Activated CD8-positive, alpha-beta T cell treated with anti-CD3 and anti-CD28 coated beads, Interleukin-2, amount 10 ng/mL, durations not matched to agents 7 days and 5 days (primary cell): ENCODE data around the gene UGT2B11. TPM values are rescaled to one million over a fixed set of nuclear protein-coding genes. Genes with fewer than 3 reads are reported as not detected.
"Not testable (repeated sequence)": the region's sequence is repeated elsewhere in the genome, so short reads cannot be mapped to it uniquely, and the experiment has no call there.

Experiments used
- ATAC-seq: fragments of 150-1000 bp; cut with Tn5 transposase; one replicate; pipeline ENCODE4 v1.10.0; 2021; ENCODE audit warnings: moderate library complexity
- CTCF ChIA-PET: fragments of 350-600 bp; sonication (Branson Sonifier 250); formaldehyde crosslinking; loops from one replicate; lab custom pipeline; 2021; ENCODE audit warnings: antibody characterized with exemption; lab: Charles Lee
- POLR2A ChIA-PET: fragments of 350-600 bp; sonication (Branson Sonifier 250); formaldehyde crosslinking; loops from one replicate; lab custom pipeline; 2021; ENCODE audit warnings: antibody characterized with exemption; lab: Charles Lee
- DNase-seq: peaks from one replicate; pipeline ENCODE4 v3.0.0-alpha.2; 2020
- H3K27ac Mint-ChIP-seq: one replicate; pipeline ENCODE4 v1.8.0; 2021; ENCODE audit warnings: mild to moderate bottlenecking, mixed read lengths
- H3K27me3 Mint-ChIP-seq: one replicate; pipeline ENCODE4 v1.8.0; 2021; ENCODE audit warnings: low read depth, mixed read lengths
- H3K36me3 Mint-ChIP-seq: one replicate; pipeline ENCODE4 v1.8.0; 2021; ENCODE audit warnings: low read depth, mixed read lengths
- H3K4me1 Mint-ChIP-seq: one replicate; pipeline ENCODE4 v1.8.0; 2021; ENCODE audit warnings: low read depth, mixed read lengths
- H3K4me3 Mint-ChIP-seq: one replicate; pipeline ENCODE4 v1.8.0; 2021; ENCODE audit warnings: mild to moderate bottlenecking, mixed read lengths
- H3K9me3 Mint-ChIP-seq: one replicate; pipeline ENCODE4 v1.8.0; 2022; ENCODE audit warnings: mixed read lengths; ENCODE audit not compliant: insufficient read depth
- total RNA-seq, 2 experiments: library from RNA; stranded (reverse); gene quantifications; one replicate each; pipeline ENCODE4 v1.2.3, GENCODE V29; 2021

UGT2B11 gene
- total RNA-seq, result not detected

GRCh38 chr4:69214716-69215115, at the start of gene UGT2B11:
Gene UGT2B11, minus strand, starts transcription at chr4:69214748. Its CDS starts 26 bp downstream, at chr4:69214722.
- ChIA-PET POLR2A (no interaction called here), CTCF (no interaction called here)
- DNase-seq (no peak), ATAC-seq (no peak)
- H3K4me1 Mint-ChIP-seq, result no peaks in the 10 kb centered on the region
- H3K27me3 Mint-ChIP-seq, result no peaks in the 10 kb centered on the region
- H3K36me3 Mint-ChIP-seq, result no peaks in the 10 kb centered on the region
- H3K9me3 Mint-ChIP-seq, result no peaks in the 10 kb centered on the region
- no peak within 1 kb of the TSS for H3K4me3 Mint-ChIP-seq
- no peak within 1 kb of the TSS for H3K27ac Mint-ChIP-seq

DNA sequence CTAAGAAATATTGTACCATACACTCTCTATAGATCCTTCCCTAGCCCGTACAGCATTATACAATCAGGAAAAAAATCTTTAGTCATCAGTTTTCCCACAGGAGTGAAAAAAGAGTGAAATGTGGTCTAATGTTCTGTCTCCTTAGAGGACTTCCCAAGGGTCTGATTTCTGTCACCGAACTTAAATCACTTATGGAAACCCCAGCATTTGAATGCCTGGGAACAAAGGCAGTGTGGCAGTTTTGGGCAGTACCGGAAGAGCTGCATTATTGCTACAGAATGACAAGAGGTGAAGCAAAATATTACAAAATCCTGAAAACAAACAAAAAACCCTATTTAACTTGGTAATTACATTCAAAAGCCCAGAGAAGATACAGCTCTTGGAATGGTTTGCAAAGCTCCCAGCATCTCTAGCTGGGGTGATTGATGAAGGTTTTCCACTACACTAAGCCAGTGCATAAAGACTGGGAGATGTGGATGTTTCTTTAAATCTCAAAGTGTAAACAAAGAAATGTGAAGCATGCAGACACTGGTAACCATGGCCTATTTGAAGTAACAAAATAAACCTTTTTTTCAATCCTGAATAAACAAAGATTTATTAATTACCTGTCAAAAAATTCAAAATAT, 38.7 kb upstream of the UGT2B11 start:
- H3K4me3 Mint-ChIP-seq, H3K27ac Mint-ChIP-seq, H3K4me1 Mint-ChIP-seq, H3K36me3 Mint-ChIP-seq, POLR2A ChIA-PET, H3K9me3 Mint-ChIP-seq, DNase-seq, ATAC-seq, H3K27me3 Mint-ChIP-seq, CTCF ChIA-PET: not testable (repeated sequence)

DNA sequence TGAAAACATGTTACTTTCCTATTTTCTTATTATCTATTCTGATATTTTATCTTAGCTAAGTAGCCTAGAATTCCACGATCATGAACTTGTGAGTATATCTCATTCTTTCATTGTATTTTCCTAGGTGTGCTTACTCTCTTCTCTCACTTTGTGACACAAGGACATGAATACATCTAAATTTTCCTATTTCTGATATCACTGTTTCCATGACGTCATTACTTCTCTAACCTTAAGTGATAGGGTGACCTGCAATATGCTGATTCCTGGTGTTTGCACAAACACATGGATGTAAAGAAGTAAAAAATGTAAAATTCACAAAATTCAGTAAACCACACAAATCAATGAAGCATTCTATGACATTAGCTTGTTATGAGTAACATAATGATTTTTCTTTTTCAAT, 36.3 kb upstream of the UGT2B11 start:
- H3K4me1 Mint-ChIP-seq, POLR2A ChIA-PET, CTCF ChIA-PET, H3K27me3 Mint-ChIP-seq, H3K27ac Mint-ChIP-seq, H3K36me3 Mint-ChIP-seq, DNase-seq, ATAC-seq, H3K4me3 Mint-ChIP-seq: not testable (repeated sequence)
- H3K9me3 Mint-ChIP-seq, result peaks cover 11% of the 10 kb centered on the region

- POLR2A ChIA-PET, H3K36me3 Mint-ChIP-seq: not testable (repeated sequence)
These were observed 28.2 kb upstream of the UGT2B11 start for GRCh38 chr4:69242562-69243240.

GRCh38 chr4:69241746-69242145, 27.2 kb upstream of the UGT2B11 start:
- DNase-seq, H3K4me3 Mint-ChIP-seq, H3K27me3 Mint-ChIP-seq, H3K9me3 Mint-ChIP-seq, CTCF ChIA-PET, POLR2A ChIA-PET, ATAC-seq, H3K36me3 Mint-ChIP-seq, H3K27ac Mint-ChIP-seq, H3K4me1 Mint-ChIP-seq: not testable (repeated sequence)

More at GRCh38 chr4:69242562-69243240, 28.2 kb upstream of the UGT2B11 start:
- H3K9me3 Mint-ChIP-seq, CTCF ChIA-PET, H3K4me1 Mint-ChIP-seq, DNase-seq, H3K27me3 Mint-ChIP-seq, H3K4me3 Mint-ChIP-seq, ATAC-seq, H3K27ac Mint-ChIP-seq: not testable (repeated sequence)

GRCh38 chr4:69240787-69241186, 26.2 kb upstream of the UGT2B11 start:
- ATAC-seq, H3K36me3 Mint-ChIP-seq, CTCF ChIA-PET, H3K27ac Mint-ChIP-seq, H3K27me3 Mint-ChIP-seq, DNase-seq, H3K4me1 Mint-ChIP-seq, POLR2A ChIA-PET, H3K9me3 Mint-ChIP-seq, H3K4me3 Mint-ChIP-seq: not testable (repeated sequence)

GRCh38 chr4:69239557-69240168, 25.1 kb upstream of the UGT2B11 start:
- ATAC-seq (no peak), DNase-seq (no peak)
- CTCF ChIA-PET, result no interaction called here
- no peaks in the 10 kb centered on the region for H3K9me3 Mint-ChIP-seq
- no peak overlapping the region for H3K27ac Mint-ChIP-seq
- no peaks in the 10 kb centered on the region for H3K4me1 Mint-ChIP-seq
- H3K27me3 Mint-ChIP-seq, result no peaks in the 10 kb centered on the region
- no peaks in the 10 kb centered on the region for H3K36me3 Mint-ChIP-seq
- H3K4me3 Mint-ChIP-seq, result no peak overlapping the region
- POLR2A ChIA-PET, result no interaction called here

DNA sequence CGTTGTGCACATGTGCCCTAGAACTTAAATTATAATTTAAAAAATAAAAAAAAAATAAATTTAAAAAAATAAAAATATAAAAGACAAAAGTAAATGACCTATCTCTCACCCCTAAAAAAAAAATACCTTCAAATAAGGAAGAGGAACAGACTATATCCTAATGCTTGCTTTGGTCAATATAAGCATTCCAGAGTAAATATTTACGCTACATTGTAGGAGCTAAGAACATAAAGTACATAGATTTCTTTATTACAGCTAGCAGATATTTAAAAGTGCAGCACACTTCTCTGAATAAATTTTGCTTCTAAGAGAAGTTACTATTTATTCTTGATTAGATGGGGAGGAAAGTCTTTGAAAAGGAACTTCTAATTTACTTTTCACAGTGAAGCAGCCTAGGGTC, 24.5 kb upstream of the UGT2B11 start:
- no peaks in the 10 kb centered on the region for H3K4me1 Mint-ChIP-seq
- ChIA-PET CTCF (no interaction called here), POLR2A (no interaction called here)
- no peaks in the 10 kb centered on the region for H3K36me3 Mint-ChIP-seq
- ATAC-seq, result no peak
- H3K9me3 Mint-ChIP-seq, result no peaks in the 10 kb centered on the region
- no peak overlapping the region for H3K27ac Mint-ChIP-seq
- no peak for DNase-seq
- no peak overlapping the region for H3K4me3 Mint-ChIP-seq
- H3K27me3 Mint-ChIP-seq, result no peaks in the 10 kb centered on the region

GRCh38 chr4:69224891-69225290, 10.3 kb upstream of the UGT2B11 start:
- ChIA-PET CTCF (no interaction called here), POLR2A (no interaction called here)
- ATAC-seq (no peak), DNase-seq (no peak)
- no peaks in the 10 kb centered on the region for H3K27me3 Mint-ChIP-seq
- no peaks in the 10 kb centered on the region for H3K4me1 Mint-ChIP-seq
- no peaks in the 10 kb centered on the region for H3K36me3 Mint-ChIP-seq
- H3K9me3 Mint-ChIP-seq, result no peaks in the 10 kb centered on the region
- H3K4me3 Mint-ChIP-seq, result no peak overlapping the region
- no peak overlapping the region for H3K27ac Mint-ChIP-seq

- H3K9me3 Mint-ChIP-seq, H3K4me1 Mint-ChIP-seq, ATAC-seq, DNase-seq, H3K27me3 Mint-ChIP-seq, CTCF ChIA-PET, POLR2A ChIA-PET, H3K27ac Mint-ChIP-seq, H3K36me3 Mint-ChIP-seq, H3K4me3 Mint-ChIP-seq: not testable (repeated sequence)
These were observed 8.7 kb upstream of the UGT2B11 start for GRCh38 chr4:69223277-69223676.

GRCh38 chr4:69218491-69218890, 3.9 kb upstream of the UGT2B11 start:
- CTCF ChIA-PET, ATAC-seq, H3K4me3 Mint-ChIP-seq, H3K9me3 Mint-ChIP-seq, H3K27me3 Mint-ChIP-seq, DNase-seq, H3K4me1 Mint-ChIP-seq, H3K36me3 Mint-ChIP-seq, H3K27ac Mint-ChIP-seq, POLR2A ChIA-PET: not testable (repeated sequence)

- DNase-seq (no peak), ATAC-seq (no peak)
- Mint-ChIP-seq H3K27me3 (no peaks in the 10 kb centered on the region), H3K4me3 (no peak overlapping the region), H3K4me1 (no peaks in the 10 kb centered on the region), H3K36me3 (no peaks in the 10 kb centered on the region), H3K27ac (no peak overlapping the region), H3K9me3 (no peaks in the 10 kb centered on the region)
- ChIA-PET POLR2A (no interaction called here), CTCF (no interaction called here)
These were observed 3.6 kb downstream of the UGT2B11 start for GRCh38 chr4:69210911-69211310.
